Stimulated activated naive CD4-positive, alpha-beta T cell treated with Interleukin-2 at 50 U/mL for 16 hours (primary cell): ENCODE data around the gene GRIA1.

Experiments used
- DNase-seq: peaks from one replicate; lab custom pipeline; 2025; lab: John Stamatoyannopoulos, UW

GRIA1 gene

DNA sequence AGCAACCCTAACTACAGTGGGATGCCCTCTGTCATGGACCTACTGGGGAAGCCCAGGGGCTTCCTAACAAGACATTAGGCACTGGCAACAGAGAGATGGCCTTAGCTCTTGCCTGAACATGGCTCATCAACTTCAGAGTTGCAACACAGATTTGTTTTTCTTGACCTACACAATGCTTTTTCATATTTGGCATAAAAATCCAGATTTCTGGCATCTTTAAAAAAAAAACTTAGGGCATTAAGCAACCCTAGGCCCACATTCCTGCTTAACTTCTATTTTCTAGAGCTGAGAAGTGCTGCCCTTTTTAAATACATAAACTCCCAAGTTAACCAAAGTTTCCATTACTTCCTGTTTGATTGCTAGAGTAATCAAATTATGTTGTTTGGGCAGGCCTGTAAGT, 8.0 kb downstream of the GRIA1 start:
- DNase-seq, result no peak

DNA sequence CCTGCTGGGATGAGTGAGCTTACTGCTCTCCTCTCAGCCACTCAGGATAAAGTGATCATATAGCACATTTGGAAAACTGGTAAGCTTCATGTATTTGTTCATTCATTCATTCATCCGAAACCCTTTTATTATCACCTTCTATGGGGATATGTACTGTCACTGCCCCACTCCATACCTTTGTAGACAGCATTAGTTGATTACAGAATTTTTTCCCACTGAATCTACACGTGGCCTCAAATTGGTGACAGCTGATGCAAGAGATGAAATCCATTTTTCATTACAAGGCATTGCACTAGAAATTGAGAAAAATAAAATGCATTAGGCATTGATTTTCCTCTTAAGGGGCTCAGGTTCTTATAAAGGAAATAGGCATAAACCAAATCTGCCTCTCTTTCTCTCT, 9.7 kb downstream of the GRIA1 start:
- no peak for DNase-seq

DNA sequence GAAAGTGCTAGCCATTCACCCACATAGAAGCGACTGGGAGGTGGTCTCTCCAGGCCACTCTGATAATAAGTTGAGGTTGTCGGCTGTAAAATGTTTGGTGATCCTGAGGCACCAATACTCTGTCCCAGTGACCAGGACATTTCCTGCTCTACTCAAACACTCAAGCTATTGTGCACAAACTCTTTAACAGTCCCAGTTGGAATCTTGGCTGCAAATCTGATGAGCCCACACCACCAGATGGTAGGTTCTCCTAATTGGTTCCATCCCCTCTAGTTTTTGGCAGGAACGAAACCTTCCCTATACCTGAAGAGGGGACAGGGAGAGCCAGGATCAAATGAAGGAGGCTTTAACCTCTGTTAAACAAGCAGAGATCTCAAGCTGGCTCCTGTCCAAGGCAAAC, 14.3 kb downstream of the GRIA1 start:
- DNase-seq, result no peak

DNA sequence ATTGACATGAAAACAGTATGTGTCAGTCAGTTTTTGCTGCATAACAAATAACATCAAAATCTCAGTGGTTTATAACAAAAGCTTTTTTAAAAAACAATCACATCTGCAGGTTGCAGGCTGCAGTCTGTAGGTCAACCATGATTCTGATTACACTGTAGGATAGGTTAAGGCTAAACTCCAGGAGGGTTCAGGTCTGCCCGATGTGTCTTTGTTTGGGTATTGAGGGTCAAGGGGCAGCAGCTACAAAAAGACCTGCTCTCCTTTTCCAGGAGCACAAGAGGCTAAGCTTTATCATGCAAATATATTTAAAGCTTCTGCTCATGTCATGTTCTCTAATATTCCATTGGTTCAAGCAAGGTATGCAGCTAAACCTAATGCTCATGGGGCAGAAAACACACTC, 18.2 kb downstream of the GRIA1 start:
- no peak for DNase-seq

DNA sequence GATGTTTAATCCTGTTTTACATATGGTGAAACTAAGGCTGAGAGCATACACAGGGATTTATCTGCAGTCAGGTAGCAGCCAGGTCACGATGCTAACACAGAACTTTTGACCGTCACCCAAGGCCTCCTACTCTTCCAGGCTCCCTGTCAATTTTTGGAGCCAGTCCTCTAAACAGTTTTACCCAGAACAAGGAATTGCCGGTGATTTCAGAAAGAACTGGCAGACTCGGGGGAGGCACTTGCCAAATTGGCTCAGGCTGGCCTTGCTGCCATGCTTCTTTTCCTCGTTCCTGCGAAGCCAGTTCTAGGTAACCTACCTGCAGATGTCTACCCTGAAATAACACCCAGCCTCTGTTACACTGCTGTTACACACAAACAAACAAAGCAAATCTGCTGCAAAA, 21.2 kb downstream of the GRIA1 start:
- DNase-seq, result no peak

DNA sequence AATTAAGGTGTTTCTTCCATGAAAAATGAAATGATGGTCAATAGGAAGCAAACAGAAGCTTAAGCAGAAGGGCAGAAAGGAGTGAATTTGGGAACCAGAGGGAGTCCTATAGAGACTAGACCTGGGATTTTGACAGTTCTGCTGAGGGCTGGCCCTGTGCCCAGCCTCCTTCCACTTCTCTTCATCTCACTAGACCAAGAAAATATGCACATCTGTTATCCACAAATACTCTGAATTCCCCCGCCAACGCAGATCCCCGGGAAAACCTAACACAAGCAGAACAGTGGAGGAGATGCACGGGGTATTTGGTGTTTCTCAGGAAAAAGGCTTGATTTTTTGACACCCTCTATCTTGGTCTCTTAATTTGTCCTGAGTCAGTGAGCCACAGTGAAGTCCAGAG, 22.7 kb downstream of the GRIA1 start:
- no peak for DNase-seq

DNA sequence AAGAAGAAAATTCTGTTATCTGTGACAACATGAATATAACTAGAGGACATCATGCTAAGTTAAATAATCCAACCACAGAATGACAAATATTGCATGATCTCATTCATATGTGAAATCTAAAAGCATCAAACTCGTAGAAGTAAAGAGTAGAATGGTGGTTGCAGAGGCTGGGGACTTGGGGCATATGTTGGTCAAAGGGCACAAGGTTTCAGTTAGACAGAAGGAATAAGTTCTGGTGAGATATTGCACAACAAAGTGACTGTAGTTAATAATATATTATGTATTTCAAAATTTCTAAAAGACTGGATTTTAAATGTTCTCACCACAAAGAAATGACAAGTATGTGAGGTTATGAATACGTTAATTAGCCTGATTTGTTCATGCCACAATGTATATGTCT, 24.8 kb downstream of the GRIA1 start:
- DNase-seq, result no peak

DNA sequence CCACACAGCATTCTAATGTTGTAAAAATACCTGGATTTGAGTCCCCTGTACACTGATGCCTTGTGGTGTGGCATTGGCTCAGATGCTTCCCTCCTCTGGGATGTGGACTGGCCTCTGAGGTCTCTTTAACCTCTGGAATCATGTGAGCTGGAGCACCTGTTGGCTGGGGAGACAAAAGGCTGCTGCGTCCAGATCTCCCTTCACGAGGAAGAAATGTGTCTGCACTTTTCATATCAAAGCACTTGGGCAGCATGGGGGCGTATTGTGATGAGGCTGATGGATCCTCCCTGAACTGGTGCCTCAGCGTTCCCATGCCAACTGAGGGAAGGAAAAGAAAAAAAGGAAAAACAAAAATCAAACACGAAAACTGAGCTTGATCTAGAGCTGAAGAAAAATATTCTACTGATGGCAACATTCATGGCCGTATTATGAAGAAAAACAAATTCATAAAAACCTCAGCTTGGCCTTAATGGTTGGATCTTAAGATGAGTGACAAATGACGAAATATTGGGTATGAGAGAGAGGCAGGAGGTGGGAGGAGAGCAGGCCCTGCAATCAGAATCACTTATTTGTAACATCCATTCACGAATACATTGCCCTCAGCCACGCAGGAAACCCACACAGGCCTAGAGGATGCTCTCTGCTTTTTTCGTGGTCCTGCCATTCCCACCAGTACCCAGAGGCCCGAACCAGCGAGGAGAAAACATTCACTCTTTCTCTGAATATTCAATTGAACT, 26.2 kb downstream of the GRIA1 start:
- DNase-seq, result no peak

DNA sequence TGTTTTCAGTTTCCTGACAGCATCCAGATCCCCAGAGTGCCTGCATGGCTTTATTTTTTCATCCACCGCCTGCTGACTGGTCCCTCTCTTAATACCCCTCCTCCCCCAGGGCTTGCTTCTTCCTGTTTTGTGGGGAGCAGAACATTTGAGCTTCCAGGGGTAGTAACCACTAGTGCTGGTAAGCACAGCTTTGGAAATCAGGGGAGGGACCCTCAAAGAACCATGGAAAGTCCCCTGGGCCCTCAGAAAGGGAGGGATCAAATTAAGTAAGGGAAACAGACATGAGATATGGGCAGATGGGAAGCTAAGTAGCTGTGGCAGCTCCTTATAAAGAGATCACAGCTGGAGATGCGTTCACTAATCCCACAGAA, 26.8 kb downstream of the GRIA1 start:
- DNase-seq, result no peak

DNA sequence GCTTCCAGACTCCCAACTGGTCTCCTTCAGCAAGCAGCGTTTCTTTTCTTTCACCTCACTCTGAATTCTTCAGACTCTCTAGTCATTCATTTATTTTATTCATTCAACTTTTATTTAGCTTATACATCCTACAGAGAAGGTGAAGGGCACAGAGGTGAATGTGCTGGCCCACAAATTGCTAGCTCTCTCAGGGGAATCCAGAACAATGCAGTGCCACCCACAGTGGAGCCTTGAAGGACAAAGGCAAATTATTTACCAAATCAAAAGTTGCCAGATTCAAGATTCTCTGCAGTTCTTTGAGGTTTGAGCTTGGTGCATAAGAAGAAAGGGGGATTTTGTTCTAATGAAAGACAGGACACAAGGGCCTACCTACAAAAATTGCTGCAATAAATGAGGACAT, 29.7 kb downstream of the GRIA1 start:
- no peak for DNase-seq

DNA sequence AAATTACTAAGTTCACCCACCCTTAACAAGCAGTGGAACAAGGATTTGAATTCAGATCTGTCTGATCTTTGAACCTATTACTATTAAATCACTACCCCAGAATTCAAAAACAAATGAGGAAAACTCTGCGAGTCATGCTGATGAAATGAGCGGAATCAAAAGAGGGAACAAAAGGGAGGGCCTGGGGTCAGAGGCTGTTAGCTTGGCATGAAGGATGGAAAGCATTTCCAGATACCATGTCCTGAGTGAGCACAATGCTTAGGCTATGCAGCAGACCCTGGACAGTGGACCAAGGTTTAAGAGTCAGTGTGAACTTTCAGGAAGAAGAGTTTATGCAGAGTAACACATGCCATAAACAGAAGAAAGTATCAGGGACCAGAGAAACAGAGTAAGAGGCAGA, 30.5 kb downstream of the GRIA1 start:
- DNase-seq, result no peak

DNA sequence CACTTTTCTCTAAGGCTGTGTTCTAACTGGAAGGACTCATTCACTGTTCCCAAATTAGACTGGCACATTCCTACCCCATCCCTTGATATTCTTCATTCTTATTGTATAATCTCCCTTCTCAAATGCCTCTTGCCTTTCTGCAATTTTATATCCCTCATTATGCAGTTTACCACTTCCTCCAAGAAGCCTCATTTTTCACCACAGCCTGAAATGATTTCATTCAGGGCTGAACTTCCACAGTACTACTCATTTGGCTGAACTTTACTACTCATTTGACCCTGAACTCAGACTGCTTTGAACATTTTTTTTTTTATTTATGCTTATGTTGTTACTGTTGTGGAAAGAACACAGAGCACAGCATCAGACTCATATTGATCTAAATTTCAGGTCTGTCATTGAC, 32.7 kb downstream of the GRIA1 start:
- no peak for DNase-seq

DNA sequence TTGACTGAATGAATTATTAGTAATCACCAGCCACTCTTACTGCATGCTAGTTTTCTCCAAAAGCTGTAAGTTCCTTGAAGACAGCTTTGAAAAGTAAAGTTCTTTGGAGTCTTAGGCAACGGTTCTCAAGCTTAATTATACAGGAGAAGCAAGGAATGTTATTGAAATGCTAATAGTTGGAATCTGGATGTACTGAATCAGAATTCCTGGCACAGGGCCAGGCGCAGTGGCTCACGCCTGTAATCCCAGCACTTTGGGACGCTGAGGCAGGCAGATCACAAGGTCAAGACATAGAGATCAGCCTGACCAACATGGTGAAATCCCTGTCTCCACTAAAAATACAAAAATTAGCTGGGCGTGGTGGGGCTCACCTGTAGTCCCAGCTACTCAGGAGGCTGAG, 33.4 kb downstream of the GRIA1 start:
- DNase-seq, result no peak

DNA sequence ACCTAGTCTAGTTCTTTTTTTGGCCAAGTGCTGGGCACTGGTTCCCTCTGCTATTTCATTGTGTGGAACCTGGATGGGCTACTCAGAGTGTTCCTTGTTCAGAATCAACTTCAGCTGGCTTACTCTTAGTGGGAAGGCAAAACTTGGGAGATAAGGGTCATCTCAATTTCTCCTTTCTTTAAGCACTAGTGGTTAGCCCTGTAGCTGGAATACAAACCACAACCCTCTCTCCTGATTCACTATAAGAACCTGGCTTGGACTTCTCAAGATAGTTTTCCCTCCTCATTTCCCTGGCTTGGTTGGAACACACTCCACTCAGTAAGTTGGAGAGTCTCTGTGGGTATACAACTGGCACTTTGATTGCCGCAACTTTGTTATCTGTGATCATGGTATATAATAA, 35.1 kb downstream of the GRIA1 start:
- no peak for DNase-seq

DNA sequence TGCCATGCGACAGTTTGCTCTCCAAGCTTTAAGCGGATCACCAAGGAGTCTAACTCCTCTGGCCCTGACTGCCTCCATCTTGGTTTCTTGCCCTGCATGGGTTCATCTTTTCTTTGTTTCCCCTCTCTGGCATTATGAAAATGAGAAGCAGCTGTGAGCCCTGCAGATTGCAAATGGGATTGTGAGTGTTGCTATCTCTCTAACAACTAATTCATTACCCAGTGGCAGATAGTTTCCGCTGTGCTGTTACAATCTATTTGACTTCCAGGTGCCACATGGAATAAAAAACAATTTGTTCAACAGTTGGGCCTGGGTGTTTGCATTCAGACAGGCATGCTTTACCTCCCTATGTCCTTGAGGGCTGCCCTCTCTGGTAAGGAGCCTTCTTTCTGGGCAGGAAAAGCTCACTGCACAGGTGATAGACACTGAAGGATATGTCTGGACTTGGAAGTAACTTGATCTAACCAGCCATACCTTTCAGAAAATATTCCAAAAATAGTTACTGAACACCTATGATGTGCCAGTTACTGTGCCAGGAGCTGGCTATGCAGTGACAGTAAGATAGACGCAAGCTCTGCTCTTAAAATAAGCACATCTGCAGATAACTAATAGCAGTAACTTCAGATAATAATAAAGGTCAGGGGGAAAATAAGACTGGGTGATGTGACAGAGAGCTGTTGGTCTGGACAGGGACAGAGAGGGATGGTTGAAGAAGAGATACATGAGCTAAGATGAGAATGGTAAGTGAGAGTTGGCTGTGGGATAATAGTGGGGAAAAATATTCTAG, 40.1 kb downstream of the GRIA1 start:
- DNase-seq, result no peak

DNA sequence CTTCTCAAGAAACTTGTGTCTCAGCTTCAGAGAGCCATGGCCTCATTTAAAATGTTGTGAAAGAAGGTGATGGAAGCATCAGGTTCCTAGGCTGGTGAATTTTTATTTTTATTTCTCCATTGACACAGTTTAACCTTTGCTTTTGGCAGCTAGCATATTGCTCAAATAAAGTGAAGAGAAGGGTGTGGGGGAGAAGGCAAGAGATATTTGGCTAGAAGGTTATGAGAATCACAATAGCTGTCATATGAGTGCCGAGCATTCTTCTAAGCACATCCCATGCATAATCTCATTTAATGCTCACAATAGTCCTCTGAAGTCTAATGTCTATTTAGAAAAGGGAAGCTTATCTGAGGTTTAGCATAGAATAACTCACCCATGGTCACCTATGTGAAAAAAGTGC, 43.1 kb downstream of the GRIA1 start:
- DNase-seq, result no peak

DNA sequence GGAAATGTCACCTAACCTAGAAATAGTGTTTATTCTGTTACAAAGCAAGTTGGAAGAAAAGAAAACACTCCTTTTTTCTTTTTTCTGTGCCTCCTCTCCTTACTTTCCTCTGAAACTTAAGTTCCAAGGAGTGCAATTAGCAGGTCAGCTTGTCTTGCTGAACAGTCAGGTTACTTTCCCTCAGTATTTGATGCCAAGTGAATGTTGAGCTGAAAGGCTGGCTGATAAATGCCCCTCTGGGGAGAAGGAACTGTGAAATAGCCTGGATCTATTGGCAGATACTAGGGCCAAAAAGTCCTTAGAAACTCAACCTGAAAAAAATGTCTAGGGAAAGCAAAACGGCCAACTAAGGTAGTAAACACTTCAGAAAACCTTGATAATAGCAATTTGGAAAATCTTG, 43.6 kb downstream of the GRIA1 start:
- DNase-seq, result no peak

DNA sequence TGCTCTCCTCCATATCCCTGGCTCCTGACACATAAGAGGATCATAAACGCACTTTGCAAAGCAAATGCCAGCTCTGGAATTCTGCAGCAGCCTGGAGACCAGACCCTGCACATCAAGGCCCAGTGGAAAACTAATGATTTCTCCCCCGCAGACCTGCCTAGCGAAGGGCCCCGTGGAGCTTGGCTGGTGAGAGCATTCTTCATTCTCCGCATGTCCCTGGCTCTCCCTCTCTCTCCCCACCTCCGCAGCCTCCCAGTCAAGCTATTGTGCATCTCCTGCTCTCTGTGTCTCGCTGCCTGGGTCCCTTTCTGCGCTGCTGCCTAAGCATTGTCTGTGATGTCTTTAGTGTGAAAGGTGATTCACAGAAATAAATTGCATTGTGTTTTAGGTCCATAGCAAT, 46.7 kb downstream of the GRIA1 start:
- no peak for DNase-seq

DNA sequence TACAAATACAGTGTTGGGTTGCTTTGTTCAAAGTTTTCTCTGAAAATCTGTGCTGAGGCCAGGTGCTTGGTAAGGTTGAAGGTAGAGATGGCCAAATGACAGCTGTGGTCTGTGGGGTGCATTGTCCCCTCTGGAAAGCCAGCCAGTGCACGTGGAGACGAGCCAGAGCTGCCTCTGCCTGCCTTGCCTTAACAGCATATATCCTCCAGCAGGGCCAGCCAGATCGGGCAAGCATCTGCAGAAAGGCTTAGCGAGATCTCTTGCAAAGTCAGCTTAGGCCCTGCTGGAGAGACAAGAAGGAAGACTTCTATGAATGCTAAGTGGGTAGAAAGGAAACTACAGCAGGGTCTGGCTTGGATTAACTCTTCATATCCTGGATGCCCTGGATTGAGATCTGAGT, 49.5 kb downstream of the GRIA1 start:
- DNase-seq, result no peak

DNA sequence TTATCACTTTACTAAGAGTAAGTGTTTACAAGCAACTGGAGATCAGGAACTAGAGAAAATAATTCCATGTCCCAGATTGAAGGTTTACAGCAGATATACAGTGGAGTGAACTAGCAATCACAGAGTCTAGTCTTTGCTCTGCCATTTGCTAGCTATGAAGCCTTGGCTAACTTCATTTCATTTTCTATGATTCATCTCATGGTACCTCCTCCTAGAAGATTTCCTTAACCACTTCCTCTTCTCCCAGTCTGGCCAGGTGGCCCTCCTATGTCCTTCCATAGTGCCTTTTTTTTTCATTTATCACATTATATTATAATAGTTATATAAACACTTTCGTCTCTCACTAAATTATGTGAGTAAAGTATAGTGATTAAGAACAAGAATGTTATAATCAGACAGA, 52.1 kb downstream of the GRIA1 start:
- no peak for DNase-seq

DNA sequence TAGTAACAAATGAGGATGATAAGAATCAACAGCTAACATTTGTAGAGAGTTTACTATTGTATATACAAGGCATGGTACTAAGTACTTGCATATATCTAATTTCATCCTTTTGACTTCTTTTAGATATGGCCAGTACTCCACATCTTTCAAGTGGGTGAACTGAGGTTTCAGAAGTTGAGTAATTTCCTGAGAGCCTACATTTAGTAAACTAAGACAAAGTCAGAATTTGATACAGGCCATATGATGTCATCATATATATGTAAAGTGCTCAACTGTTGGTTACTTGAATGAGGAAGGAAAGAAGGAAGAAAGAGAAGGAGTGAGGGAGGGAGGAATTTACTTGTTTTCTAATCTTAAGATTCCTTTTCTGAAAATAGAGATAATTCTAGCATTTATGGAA, 52.8 kb downstream of the GRIA1 start:
- DNase-seq, result no peak

DNA sequence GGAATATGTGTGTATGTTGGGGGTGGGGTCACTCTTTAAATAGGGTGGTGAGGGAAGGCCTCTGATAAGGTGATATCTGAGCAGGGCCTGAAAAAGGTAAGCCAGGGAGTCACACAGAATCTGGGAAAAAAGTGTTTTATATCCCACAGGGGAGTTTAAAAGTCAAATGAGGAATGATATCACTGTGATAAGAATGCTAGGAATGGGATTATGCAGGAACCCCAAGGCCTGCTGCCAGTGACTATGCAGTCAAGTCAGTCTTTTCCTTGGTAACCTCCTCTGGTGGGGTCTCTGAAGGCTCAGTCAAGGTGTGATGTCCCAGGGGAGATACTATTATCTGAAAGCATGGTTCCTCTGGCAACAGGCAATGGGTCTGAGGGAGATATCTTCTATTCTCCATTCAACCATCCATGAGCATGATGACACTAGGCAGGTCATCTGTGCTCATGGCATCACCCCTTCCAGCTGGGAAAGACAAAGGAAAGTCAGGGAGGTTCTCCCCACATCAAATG, 53.5 kb downstream of the GRIA1 start:
- no peak for DNase-seq

DNA sequence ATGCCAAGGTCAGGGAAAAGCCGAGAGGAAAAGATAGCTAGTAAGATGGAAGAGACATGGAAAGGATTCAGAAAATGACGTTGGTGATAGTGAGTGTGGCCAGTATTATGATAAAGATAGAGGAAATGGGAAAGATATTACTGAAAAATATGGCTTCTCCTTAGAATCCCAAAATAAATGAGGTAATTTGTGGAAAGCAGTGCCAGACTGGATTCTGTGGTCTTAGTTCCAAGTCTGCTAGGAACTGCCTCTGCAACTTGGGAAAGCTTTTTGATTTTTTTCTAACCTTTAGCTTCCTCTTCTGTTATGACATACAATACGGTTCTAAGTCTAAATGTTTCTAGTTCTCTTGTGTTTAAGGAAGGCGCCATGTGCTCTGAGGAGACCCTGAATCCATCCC, 54.2 kb downstream of the GRIA1 start:
- no peak for DNase-seq

DNA sequence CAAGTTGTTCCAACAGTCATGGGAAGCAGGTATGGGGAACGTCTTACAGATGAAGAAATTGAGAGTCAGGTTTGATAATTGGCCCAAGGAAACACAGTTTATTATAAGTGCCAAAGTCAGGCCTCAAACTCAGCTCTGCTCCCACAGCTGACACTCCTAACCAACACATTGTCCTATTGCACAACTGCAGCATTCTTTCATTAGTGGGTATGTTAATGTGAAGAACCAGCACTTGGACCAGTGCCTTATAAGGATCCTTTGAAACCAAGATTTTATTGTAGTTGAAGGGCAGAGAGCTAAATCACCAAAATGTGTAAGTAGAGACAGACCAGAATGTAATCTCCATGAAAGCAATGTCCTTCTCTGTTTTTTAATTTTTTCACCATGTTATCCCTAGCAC, 56.1 kb downstream of the GRIA1 start:
- DNase-seq, result no peak
